OCI-LY1 (cell line): ENCODE measurements around the gene CFAP210.

Source experiments
- EZH2 ChIP-seq: fragments of 200-600 bp; sonication (generic), shearing (Covaris generic); IDR thresholded peaks from 2 replicates; pipeline ENCODE4 v1.8.0; 2017; ENCODE audit warnings: borderline replicate concordance, mixed run types, mild to moderate bottlenecking, antibody characterized with exemption, low read length, moderate library complexity, mixed read lengths
- TF ChIP-seq, protein P1 (sequence below): fragments of 200-600 bp; sonication (generic), shearing (Covaris generic); IDR thresholded peaks from 2 replicates; pipeline ENCODE4 v1.5.1; 2017; ENCODE audit warnings: mild to moderate bottlenecking, antibody characterized with exemption, low read length, moderate library complexity, mixed read lengths

DNA sequence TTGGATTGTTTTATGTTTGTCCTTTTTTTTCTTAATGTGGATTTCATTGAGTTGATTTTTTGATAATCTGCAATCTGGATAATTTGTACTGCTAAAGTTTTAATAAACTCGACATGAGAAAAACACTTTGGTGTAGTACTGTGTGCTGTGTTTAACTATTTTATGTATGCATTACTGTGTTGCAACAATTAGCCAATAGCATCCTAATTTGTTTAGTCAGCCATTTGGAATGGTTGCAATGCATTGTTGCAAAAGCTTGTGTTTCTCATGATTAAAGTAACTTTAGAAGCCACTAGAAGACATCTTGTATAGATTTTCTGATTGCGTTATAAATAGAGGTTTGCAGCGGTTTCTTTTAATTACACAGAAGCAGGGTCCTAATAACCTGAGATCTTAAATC, 56.6 kb downstream of the CFAP210 start:
- TF ChIP-seq, protein P1, sequence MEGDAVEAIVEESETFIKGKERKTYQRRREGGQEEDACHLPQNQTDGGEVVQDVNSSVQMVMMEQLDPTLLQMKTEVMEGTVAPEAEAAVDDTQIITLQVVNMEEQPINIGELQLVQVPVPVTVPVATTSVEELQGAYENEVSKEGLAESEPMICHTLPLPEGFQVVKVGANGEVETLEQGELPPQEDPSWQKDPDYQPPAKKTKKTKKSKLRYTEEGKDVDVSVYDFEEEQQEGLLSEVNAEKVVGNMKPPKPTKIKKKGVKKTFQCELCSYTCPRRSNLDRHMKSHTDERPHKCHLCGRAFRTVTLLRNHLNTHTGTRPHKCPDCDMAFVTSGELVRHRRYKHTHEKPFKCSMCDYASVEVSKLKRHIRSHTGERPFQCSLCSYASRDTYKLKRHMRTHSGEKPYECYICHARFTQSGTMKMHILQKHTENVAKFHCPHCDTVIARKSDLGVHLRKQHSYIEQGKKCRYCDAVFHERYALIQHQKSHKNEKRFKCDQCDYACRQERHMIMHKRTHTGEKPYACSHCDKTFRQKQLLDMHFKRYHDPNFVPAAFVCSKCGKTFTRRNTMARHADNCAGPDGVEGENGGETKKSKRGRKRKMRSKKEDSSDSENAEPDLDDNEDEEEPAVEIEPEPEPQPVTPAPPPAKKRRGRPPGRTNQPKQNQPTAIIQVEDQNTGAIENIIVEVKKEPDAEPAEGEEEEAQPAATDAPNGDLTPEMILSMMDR: no peak
- no peak for TF ChIP-seq EZH2
